Measurements from ENCODE around the gene PAPSS2.

- TF ChIP-seq TCF7 (CRISPR knock-in tag; IDR thresholded peaks at IDR 0.05; ENCODE audit: low read depth) = no peak
- TF ChIP-seq, protein P1, sequence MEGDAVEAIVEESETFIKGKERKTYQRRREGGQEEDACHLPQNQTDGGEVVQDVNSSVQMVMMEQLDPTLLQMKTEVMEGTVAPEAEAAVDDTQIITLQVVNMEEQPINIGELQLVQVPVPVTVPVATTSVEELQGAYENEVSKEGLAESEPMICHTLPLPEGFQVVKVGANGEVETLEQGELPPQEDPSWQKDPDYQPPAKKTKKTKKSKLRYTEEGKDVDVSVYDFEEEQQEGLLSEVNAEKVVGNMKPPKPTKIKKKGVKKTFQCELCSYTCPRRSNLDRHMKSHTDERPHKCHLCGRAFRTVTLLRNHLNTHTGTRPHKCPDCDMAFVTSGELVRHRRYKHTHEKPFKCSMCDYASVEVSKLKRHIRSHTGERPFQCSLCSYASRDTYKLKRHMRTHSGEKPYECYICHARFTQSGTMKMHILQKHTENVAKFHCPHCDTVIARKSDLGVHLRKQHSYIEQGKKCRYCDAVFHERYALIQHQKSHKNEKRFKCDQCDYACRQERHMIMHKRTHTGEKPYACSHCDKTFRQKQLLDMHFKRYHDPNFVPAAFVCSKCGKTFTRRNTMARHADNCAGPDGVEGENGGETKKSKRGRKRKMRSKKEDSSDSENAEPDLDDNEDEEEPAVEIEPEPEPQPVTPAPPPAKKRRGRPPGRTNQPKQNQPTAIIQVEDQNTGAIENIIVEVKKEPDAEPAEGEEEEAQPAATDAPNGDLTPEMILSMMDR (IDR thresholded peaks at IDR 0.05) = no peak
- no peak for TF ChIP-seq HMGXB4 (CRISPR knock-in tag; IDR thresholded peaks at IDR 0.05)
- no peak for TF ChIP-seq MAX (CRISPR knock-in tag; IDR thresholded peaks at IDR 0.05)
- TF ChIP-seq GABPB1 (CRISPR knock-in tag; IDR thresholded peaks at IDR 0.05) = no peak
Measured at GRCh38 chr10:87650838-87651589, 8.7 kb upstream of the PAPSS2 start.

Data from WTC11 (cell line).